Measurements from ENCODE around the gene STPG2.

DNA sequence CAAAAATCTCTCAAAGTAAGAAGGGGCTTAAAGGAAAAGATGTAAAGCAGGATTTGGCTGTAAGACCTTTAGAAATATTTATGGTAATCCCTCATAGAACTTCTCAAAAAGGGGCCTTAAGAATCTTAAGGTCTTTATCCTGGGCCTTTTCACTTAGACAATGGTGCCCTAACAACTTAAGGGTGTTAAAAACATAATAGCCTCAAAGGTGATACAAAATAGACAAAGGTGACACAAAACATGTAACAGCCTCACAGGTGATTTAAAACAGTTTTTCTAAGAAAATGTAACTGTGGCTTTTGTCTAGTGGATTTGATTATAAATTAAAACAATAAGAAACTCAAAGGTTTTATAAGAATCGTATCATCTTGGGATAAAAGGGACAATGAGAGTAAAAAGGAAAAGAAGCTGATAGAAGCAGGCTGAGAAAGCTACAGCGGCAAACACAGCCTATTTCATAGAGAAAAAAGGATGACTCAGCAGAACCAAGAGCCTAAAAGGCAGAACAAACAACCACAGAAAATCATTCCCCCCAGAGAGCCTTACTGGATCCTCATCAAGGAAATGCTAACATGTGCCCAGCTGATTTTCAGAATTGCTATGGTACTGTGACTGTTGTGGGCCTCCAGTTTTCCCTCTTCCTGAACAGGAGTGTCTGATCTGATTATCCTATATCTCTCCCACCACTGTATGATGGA is 164.3 kb downstream of the STPG2 start:
- TF ChIP-seq RAD21 (IDR thresholded peaks at IDR 0.05; ENCODE audit: low read length) = no peak
- TF ChIP-seq, protein P1, sequence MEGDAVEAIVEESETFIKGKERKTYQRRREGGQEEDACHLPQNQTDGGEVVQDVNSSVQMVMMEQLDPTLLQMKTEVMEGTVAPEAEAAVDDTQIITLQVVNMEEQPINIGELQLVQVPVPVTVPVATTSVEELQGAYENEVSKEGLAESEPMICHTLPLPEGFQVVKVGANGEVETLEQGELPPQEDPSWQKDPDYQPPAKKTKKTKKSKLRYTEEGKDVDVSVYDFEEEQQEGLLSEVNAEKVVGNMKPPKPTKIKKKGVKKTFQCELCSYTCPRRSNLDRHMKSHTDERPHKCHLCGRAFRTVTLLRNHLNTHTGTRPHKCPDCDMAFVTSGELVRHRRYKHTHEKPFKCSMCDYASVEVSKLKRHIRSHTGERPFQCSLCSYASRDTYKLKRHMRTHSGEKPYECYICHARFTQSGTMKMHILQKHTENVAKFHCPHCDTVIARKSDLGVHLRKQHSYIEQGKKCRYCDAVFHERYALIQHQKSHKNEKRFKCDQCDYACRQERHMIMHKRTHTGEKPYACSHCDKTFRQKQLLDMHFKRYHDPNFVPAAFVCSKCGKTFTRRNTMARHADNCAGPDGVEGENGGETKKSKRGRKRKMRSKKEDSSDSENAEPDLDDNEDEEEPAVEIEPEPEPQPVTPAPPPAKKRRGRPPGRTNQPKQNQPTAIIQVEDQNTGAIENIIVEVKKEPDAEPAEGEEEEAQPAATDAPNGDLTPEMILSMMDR (conservative IDR thresholded peaks at IDR 0.05; ENCODE audit: low read depth, low read length) = no peak
- no peak for TF ChIP-seq POLR2A (IDR thresholded peaks at IDR 0.05; ENCODE audit: low read depth, low read length)
- TF ChIP-seq MAFK (IDR thresholded peaks at IDR 0.05; ENCODE audit: low read depth, low read length) = no peak
